Upper lobe of left lung (tissue), 4 donors: ENCODE measurements around the gene SETD6.

Experiments used
- CTCF ChIP-seq, 6 experiments: fragments of 450-650 bp in 4 of 6; fragments of 200-600 bp in 2 of 6; sonication (generic) in 2 of 6; IDR thresholded peaks; one replicate each; pipeline ENCODE4 v1.5.1; 2016 to 2019; ENCODE audit warnings: antibody characterized with exemption in 6 of 6
- POLR2A ChIP-seq, 4 donors: fragments of 450-650 bp; IDR thresholded peaks; one replicate each; pipeline ENCODE4 v1.5.1; 2016 to 2017; ENCODE audit warnings: antibody characterized with exemption in 4 of 4, mild to moderate bottlenecking in 2 of 4
- POLR2AphosphoS5 ChIP-seq, 2 donors: sonication (generic); formaldehyde crosslinking; IDR thresholded peaks; one replicate each; pipeline ENCODE4 v1.5.1; 2017; ENCODE audit warnings: antibody characterized with exemption in 2 of 2

GRCh38 chr16:58467905-58468304 is 47.4 kb upstream of the SETD6 start:
- TF ChIP-seq CTCF (IDR thresholded peaks at IDR 0.05), result no peak
- no peak for TF ChIP-seq POLR2AphosphoS5 (IDR thresholded peaks at IDR 0.05)
- no peak for TF ChIP-seq POLR2A (IDR thresholded peaks at IDR 0.05)
